Measurements from ENCODE around the gene SESTD1. TPM values are rescaled to one million over a fixed set of nuclear protein-coding genes. Genes with fewer than 3 reads are reported as not detected.
A peak's percentile ranks its signal among the peaks of the same experiment; 100 is the strongest.

Gene SESTD1
- total RNA-seq, 2 experiments from 2014 or later = 11.6 to 13.1 TPM

GRCh38 chr2:179277429-179278196 lies 13.0 kb upstream of the SESTD1 start:
- H3K36me3 Mint-ChIP-seq = no peaks in the 10 kb centered on the region
- no peaks in the 10 kb centered on the region for H3K9me3 Mint-ChIP-seq
- CTCF ChIA-PET = no interaction called here
- H3K27me3 Mint-ChIP-seq = peaks cover 4% of the 10 kb centered on the region
- intact Hi-C loops (cut with micrococcal nuclease) = no loop called here
- no peak overlapping the region for H3K27ac Mint-ChIP-seq
- POLR2A ChIA-PET = no interaction called here
- H3K4me3 Mint-ChIP-seq = no peak overlapping the region
- H3K4me1 Mint-ChIP-seq (ENCODE audit: low read depth) = no peaks in the 10 kb centered on the region
- DNase-seq = no peak

GRCh38 chr2:179275253-179276012 lies 10.8 kb upstream of the SESTD1 start:
- Mint-ChIP-seq H3K4me1 (ENCODE audit: low read depth) (no peaks in the 10 kb centered on the region), H3K4me3 (no peak overlapping the region), H3K36me3 (no peaks in the 10 kb centered on the region), H3K27ac (no peak overlapping the region), H3K9me3 (no peaks in the 10 kb centered on the region), H3K27me3 (peaks cover 6% of the 10 kb centered on the region)
- POLR2A ChIA-PET = no interaction called here
- CTCF ChIA-PET = no interaction called here
- intact Hi-C loops (cut with micrococcal nuclease) = no loop called here
- DNase-seq = no peak

- H3K9me3 Mint-ChIP-seq = no peaks in the 10 kb centered on the region
- H3K4me1 Mint-ChIP-seq (ENCODE audit: low read depth) = no peaks in the 10 kb centered on the region
- ChIA-PET CTCF (no interaction called here), POLR2A (no interaction called here)
- intact Hi-C loops (cut with micrococcal nuclease) = no loop called here
- peaks cover 6% of the 10 kb centered on the region for H3K27me3 Mint-ChIP-seq
- no peaks in the 10 kb centered on the region for H3K36me3 Mint-ChIP-seq
- no peak overlapping the region for H3K27ac Mint-ChIP-seq
- DNase-seq = no peak
- H3K4me3 Mint-ChIP-seq = no peak overlapping the region
These were observed 10.1 kb upstream of the SESTD1 start for GRCh38 chr2:179274749-179275148.

GRCh38 chr2:179273461-179273962 lies 8.9 kb upstream of the SESTD1 start:
- Mint-ChIP-seq H3K27ac (no peak overlapping the region), H3K4me3 (no peak overlapping the region), H3K9me3 (no peaks in the 10 kb centered on the region), H3K36me3 (no peaks in the 10 kb centered on the region), H3K27me3 (peaks cover 4% of the 10 kb centered on the region), H3K4me1 (ENCODE audit: low read depth) (peaks cover 3% of the 10 kb centered on the region)
- POLR2A ChIA-PET = no interaction called here
- no peak for DNase-seq
- intact Hi-C loops (cut with micrococcal nuclease) = no loop called here
- CTCF ChIA-PET = interaction anchor here (0.7 kb wide), 1 partner anchor 352 kb away, joined by 4 read pairs; no protein-coding TSS in a partner anchor

- Mint-ChIP-seq H3K27me3 (peaks cover 4% of the 10 kb centered on the region), H3K9me3 (no peaks in the 10 kb centered on the region), H3K36me3 (no peaks in the 10 kb centered on the region), H3K4me3 (no peak overlapping the region), H3K4me1 (ENCODE audit: low read depth) (peaks cover 7% of the 10 kb centered on the region), H3K27ac (no peak overlapping the region)
- ChIA-PET POLR2A (no interaction called here), CTCF (no interaction called here)
- no peak for DNase-seq
- intact Hi-C loops (cut with micrococcal nuclease) = no loop called here
These were observed 8.0 kb upstream of the SESTD1 start for GRCh38 chr2:179272406-179273192.

- Mint-ChIP-seq H3K4me3 (no peak overlapping the region), H3K27ac (no peak overlapping the region), H3K9me3 (no peaks in the 10 kb centered on the region), H3K27me3 (peaks cover 15% of the 10 kb centered on the region), H3K36me3 (no peaks in the 10 kb centered on the region), H3K4me1 (ENCODE audit: low read depth) (peaks cover 7% of the 10 kb centered on the region)
- no peak for DNase-seq
- intact Hi-C loops (cut with micrococcal nuclease) = no loop called here
- CTCF ChIA-PET = no interaction called here
- POLR2A ChIA-PET = no interaction called here
These were observed 6.1 kb upstream of the SESTD1 start for GRCh38 chr2:179270689-179271088.

- no peaks in the 10 kb centered on the region for H3K36me3 Mint-ChIP-seq
- no peak overlapping the region for H3K4me3 Mint-ChIP-seq
- DNase-seq = peak; percentile 60
- H3K27me3 Mint-ChIP-seq = peaks cover 28% of the 10 kb centered on the region
- ChIA-PET CTCF (interaction anchor here (0.6 to 0.7 kb wide), 2 partner anchors 28 to 507 kb away, joined by 3 to 4 read pairs; no protein-coding TSS in a partner anchor), POLR2A (no interaction called here)
- intact Hi-C loops (cut with micrococcal nuclease) = loop anchor here (1.0 kb wide), 3 partner anchors 18 to 237 kb away; no protein-coding TSS in a partner anchor
- peaks cover 16% of the 10 kb centered on the region for H3K4me1 Mint-ChIP-seq (ENCODE audit: low read depth)
- no peak overlapping the region for H3K27ac Mint-ChIP-seq
- H3K9me3 Mint-ChIP-seq = no peaks in the 10 kb centered on the region
These were observed 3.8 kb upstream of the SESTD1 start for GRCh38 chr2:179268277-179268925.

- Mint-ChIP-seq H3K27me3 (peaks cover 33% of the 10 kb centered on the region), H3K9me3 (peaks cover 2% of the 10 kb centered on the region), H3K4me1 (ENCODE audit: low read depth) (peaks cover 24% of the 10 kb centered on the region), H3K36me3 (no peaks in the 10 kb centered on the region), H3K4me3 (no peak overlapping the region), H3K27ac (no peak overlapping the region)
- intact Hi-C loops (cut with micrococcal nuclease) = no loop called here
- CTCF ChIA-PET = no interaction called here
- POLR2A ChIA-PET = no interaction called here
- DNase-seq = no peak
These were observed 1.6 kb upstream of the SESTD1 start for GRCh38 chr2:179266271-179266670.

- intact Hi-C loops (cut with micrococcal nuclease) = no loop called here
- Mint-ChIP-seq H3K4me3 (peak overlapping the region; percentile 62), H3K9me3 (peaks cover 2% of the 10 kb centered on the region), H3K4me1 (ENCODE audit: low read depth) (peaks cover 26% of the 10 kb centered on the region), H3K27ac (peak overlapping the region; percentile 25), H3K27me3 (peaks cover 36% of the 10 kb centered on the region), H3K36me3 (no peaks in the 10 kb centered on the region)
- ChIA-PET CTCF (no interaction called here), POLR2A (no interaction called here)
- DNase-seq = no peak
These were observed 464 bp upstream of the SESTD1 start for GRCh38 chr2:179265082-179265510.

GRCh38 chr2:179263446-179264367 lies 925 bp downstream of the SESTD1 start:
- ChIA-PET CTCF (interaction anchor here (1.9 kb wide), 1 partner anchor 11 kb away, joined by 4 read pairs; no protein-coding TSS in a partner anchor), POLR2A (no interaction called here)
- peak overlapping the region; percentile 78 for H3K4me3 Mint-ChIP-seq
- intact Hi-C loops (cut with micrococcal nuclease) = no loop called here
- H3K4me1 Mint-ChIP-seq (ENCODE audit: low read depth) = peaks cover 25% of the 10 kb centered on the region
- peaks cover 36% of the 10 kb centered on the region for H3K27me3 Mint-ChIP-seq
- H3K27ac Mint-ChIP-seq = no peak overlapping the region
- H3K36me3 Mint-ChIP-seq = no peaks in the 10 kb centered on the region
- peak; percentile 27 for DNase-seq
- H3K9me3 Mint-ChIP-seq = peaks cover 2% of the 10 kb centered on the region

GRCh38 chr2:179263015-179263414 lies 1.6 kb downstream of the SESTD1 start:
- H3K27me3 Mint-ChIP-seq = peaks cover 36% of the 10 kb centered on the region
- H3K9me3 Mint-ChIP-seq = peaks cover 2% of the 10 kb centered on the region
- CTCF ChIA-PET = interaction anchor here (1.9 kb wide), 1 partner anchor 10 kb away, joined by 4 read pairs; no protein-coding TSS in a partner anchor
- H3K4me1 Mint-ChIP-seq (ENCODE audit: low read depth) = peaks cover 20% of the 10 kb centered on the region
- intact Hi-C loops (cut with micrococcal nuclease) = no loop called here
- DNase-seq = no peak
- peak overlapping the region; percentile 78 for H3K4me3 Mint-ChIP-seq
- POLR2A ChIA-PET = no interaction called here
- H3K36me3 Mint-ChIP-seq = no peaks in the 10 kb centered on the region
- no peak overlapping the region for H3K27ac Mint-ChIP-seq
